HG02885 (cell line): ENCODE measurements around the gene NPR2.

Source experiments
- ATAC-seq: cut with Tn5 transposase; IDR thresholded peaks from one replicate; pipeline ENCODE4 v1.9.1; 2021; ENCODE audit warnings: mild to moderate bottlenecking; ENCODE audit not compliant: unreplicated experiment, poor library complexity

Gene NPR2

DNA sequence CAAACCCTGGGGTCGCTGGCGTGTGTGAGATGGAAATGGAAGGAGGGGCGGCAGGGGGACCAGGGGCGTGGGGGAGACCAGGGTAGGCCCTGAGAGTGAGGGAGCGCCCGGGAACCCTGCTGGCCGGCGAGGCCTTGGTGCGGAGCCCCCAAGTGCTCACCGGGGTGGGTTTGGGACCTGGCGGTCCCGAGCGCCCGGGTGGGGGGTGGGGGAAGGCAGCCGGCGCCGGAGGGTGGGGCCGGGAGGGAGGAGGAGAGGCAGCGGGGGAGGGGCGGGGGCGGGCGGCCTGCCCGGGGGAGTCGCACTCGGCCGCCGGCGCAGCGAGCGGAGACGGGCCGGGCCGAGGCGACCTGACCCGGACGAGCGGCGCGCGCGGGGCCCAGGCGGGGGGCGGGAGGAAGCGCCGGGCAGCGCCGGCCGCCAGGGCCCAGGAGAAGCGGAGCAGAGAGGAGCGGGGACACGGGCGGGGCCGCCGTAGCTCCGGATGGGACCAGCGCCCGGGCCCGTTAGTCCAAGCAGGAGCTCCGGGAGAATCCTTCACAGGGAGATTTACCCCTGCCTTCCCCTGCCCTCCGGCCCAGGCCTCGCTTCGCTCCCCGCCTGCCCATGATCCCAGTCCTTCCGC lies at the start of gene NPR2:
TSS of gene NPR2 (plus strand) at position 295 of the 625 bp plus-strand sequence. CDS start 818 bp downstream, outside the sequence.
- ATAC-seq: no peak

- ATAC-seq: no peak
Measured at GRCh38 chr9:35741740-35742139, 49.7 kb upstream of the NPR2 start.

DNA sequence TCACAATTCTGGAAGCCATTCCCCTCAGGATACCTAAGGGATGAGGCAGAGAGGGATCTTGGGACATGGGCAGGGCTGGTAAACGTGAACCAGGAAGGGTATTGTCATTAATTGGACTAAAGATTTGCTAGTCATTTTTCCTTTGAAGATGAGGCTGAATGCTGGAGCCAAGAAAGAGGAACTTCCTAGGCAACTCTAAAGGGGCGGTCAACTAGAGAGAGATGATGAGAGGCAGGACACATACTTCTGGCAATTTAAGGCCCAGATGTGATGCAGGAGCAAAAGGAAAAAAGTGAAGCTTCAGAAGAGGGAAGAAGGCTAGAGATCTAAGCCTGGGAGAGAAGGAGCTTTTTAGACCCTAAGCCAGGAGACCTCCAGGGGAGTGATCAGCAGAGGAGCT lies 47.9 kb upstream of the NPR2 start:
- ATAC-seq: no peak

DNA sequence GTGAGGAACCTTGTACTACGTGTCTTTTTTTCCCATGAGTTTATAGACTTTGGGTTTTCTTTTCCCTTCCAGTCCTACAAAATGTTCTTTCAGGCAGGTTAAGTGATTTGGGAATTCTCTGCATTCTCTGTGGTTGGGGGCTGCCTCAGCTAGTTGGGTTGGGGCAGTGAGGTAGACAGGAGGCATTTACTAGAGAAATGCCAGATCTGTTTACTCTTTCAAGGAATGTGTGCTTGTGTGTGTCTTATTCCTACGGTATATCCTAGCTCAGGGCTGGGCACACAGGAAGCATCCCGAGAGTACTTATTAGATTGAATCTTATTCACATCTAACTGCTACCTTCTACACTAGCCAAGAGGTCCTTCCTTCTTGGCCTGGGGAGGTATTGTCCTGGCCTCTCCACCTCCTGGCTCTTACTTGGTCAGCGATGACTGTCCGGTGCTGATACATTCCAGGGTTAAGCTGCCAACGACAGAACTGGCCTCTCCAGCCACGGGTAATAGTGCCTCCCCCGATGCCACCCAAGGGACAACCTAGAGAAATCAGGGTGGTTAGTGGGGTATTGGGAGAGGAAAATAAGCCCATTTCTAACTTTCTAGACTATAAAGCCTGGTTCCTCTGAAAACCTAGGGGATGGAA lies 47.4 kb upstream of the NPR2 start:
- ATAC-seq: no peak

DNA sequence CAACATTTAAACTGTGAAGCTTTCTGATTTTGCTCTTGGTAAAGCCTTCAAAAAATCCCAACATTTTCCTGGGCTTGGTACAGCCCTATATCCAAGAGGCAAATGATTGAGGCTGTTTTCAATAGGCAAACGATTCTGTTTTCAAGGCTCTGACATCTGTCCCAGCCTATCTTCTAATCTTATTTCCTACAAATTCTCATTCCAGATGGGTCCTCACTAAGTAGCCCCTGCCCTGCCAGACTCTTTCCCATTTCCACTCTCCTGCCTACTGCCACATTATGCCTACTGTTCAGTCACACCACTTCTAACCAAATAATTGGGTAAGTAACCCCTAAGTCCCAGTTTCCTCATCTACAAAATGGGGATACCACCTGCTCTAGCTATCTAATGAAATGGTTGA lies 45.8 kb upstream of the NPR2 start:
- no peak for ATAC-seq

DNA sequence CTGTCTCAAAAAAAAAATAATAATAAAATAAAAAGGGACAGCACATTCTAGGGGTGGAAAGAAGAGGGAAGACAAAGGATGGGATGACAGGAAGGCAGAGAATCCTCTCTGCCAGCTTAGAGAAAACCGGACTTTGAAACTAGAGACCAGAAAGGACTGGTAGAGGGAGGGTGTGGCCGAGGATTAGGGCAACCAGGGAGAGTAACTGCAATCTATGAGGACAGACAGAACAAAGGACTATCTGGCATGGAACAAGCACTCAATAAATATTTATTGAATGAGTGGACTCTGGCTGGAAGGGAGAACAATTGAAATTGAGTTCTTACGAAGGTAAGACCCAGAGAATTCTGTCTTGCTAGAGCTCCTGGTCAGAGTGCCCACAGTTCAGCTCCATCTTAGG lies 44.8 kb upstream of the NPR2 start:
- ATAC-seq: no peak

- ATAC-seq: no peak
Measured at GRCh38 chr9:35748242-35748857, 43.0 kb upstream of the NPR2 start.

GRCh38 chr9:35748858-35749514 lies 42.4 kb upstream of the NPR2 start, which contains the start of the genes GBA2 and RGP1:
Gene GBA2 (minus strand): TSS chr9:35749228. CDS start chr9:35748704, 524 bp downstream.
Gene RGP1 (plus strand): TSS chr9:35749287. CDS start chr9:35749756, 469 bp downstream.
- peak; percentile 89 for ATAC-seq

DNA sequence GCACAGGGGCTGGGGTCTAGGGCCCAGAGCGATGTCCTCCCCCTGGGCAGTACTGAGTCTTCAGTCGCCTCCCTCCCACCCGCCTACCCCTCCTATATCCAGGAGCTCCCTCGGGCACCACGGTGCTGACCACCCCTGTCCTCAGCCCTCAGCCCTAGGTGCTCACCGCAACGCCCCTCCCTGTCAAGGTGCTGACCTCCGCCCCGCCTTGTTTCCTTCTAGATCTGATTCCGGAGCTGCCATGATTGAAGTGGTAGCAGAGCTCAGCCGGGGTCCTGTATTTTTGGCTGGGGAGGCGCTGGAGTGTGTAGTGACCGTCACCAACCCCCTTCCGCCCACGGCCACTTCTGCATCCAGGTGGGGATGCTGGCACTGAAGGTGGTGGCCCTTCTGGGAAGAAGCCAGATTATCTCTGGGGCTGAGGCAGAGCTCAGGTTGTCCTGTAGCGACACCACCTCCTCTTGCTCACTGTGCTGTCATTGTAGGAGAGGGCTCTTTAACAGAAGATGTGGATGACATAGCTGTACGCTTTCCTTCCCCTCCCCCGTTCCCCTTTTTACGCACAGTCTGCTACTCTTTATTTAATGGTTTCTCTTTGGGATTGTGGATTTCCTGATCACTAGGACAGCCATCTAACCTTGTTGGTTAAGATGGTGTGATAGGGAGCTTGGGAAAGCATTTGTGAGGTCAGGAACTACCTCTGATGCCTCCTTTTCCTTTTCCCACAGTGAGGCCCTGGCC lies 41.7 kb upstream of the NPR2 start:
- peak; percentile 37 for ATAC-seq

- ATAC-seq: no peak
Measured at GRCh38 chr9:35750256-35750531, 41.2 kb upstream of the NPR2 start.

GRCh38 chr9:35753466-35753865 lies 37.9 kb upstream of the NPR2 start:
- no peak for ATAC-seq

GRCh38 chr9:35754264-35754663 lies 37.1 kb upstream of the NPR2 start, which contains the start of gene MSMP:
Gene MSMP (minus strand): TSS chr9:35754276. CDS start chr9:35754129, 147 bp downstream.
- ATAC-seq: no peak

DNA sequence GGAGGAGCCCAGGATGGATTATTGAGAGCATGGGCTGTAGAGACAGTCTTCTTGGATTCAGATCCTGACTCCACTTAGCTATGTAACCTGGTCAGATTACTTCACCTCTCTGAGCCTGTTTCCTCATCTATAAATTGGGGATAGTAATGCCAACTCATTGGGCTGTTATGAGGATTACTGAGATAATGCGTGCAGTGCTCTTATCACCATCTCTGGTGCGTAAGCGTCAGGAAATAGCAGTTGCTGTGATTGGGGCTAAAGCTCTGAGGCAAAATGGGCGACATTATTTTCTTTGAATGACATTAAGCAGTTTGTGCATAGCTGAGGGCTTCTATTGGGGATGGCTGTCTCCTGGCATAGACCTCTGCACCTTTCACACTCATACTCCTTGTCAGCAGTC lies 36.3 kb upstream of the NPR2 start:
- ATAC-seq: no peak

- ATAC-seq: peak; percentile 68
Measured at GRCh38 chr9:35756275-35757225, 34.8 kb upstream of the NPR2 start.

- peak; percentile 52 for ATAC-seq
Measured at GRCh38 chr9:35757226-35757891, 34.0 kb upstream of the NPR2 start.

DNA sequence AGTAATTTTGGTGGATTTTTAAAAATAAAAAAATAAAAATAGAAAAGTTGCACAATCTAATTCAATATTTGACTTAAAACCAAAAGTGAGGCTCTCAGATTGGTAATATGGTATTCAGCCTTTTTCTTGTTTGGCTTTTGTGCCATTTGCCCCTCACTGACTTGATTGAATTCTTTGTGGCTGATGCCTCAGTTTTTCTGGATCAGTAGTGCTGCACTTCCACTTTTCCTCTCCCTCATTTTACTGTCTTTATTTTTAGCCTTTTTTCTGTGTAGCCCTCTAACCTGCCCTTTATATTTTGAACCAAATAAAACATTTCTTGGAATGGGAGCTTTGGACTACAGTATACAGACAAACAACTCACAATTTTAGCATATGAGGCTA lies 33.5 kb upstream of the NPR2 start:
- no peak for ATAC-seq

DNA sequence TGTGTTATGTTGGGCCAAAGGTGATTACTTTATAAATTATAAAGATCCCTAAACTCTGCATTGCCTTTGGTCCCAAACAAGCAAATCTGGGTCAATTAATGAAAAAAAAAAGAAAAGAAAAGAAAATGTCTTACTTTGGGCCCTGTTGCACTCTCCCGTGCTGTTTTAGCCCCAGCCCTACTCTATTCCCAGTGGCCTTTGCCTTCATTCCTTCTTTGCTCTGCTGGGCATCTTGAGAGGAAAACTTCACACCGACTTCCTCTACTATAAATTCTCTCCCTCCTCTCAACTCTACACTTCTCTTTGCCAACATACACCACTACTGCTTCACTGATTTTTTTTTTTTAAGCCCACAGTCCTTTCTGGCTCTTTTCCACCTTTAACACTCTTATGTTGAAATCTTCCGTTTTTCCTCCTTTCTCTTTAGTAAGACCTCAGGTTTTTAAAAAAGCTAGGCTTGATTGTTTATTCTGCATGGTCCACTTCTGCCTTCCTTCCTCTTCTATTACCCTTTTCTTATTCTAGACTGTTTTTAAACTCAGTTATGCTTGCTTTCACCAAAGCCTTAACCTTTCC lies 32.8 kb upstream of the NPR2 start:
- ATAC-seq: no peak

DNA sequence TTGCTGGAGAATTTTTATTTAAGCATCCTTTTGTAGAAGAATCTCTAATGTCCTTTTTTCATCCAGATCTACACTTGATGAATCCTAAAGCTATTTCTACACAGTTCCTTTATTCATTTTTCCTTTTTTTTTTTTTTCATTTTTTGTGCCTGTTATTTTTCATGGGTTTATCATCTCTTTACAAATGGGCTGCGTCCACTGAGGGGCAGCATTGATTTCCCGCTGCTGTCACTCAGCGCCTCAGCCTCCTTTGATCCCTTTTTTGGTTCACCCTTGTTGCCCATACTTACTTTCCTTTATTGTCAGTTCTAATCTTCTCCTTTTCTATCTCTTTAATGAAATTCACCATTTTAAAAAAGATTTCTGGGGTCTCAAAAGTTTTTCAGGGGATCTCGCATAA lies 31.6 kb upstream of the NPR2 start:
- ATAC-seq: no peak

GRCh38 chr9:35760651-35761050 lies 30.7 kb upstream of the NPR2 start:
- ATAC-seq: no peak
